Gastrocnemius medialis (tissue), 4 donors: ENCODE data around the gene CTBP2. TPM values are rescaled to one million over a fixed set of nuclear protein-coding genes. Genes with fewer than 3 reads are reported as not detected.
A peak's percentile ranks its signal among the peaks of the same experiment; 100 is the strongest.

Source experiments
- ATAC-seq, 2 donors: fragments of 150-250 bp; one replicate each; pipeline ENCODE4 v1.9.1; 2016
- DNase-seq, 2 donors: peaks; one replicate each; pipeline ENCODE4 v3.0.0-alpha.2; 2019
- H3K27ac ChIP-seq, 4 donors: fragments of 200-600 bp; sonication (generic); 1 replicate in 1 of 4; 2 replicates in 3 of 4; pipeline ENCODE4 v1.5.1; 2016 to 2018; ENCODE audit warnings: mild to moderate bottlenecking in 2 of 4, moderate library complexity in 1 of 4
- H3K27me3 ChIP-seq, 3 donors: fragments of 200-600 bp; sonication (generic) in 2 of 3; 1 replicate in 1 of 3; 2 replicates in 2 of 3; pipeline versions ENCODE4 v1.5.1 to v1.6.0; 2016 to 2019; ENCODE audit warnings: mild to moderate bottlenecking in 1 of 3, moderate library complexity in 1 of 3
- H3K36me3 ChIP-seq, 2 donors: fragments of 200-600 bp; sonication (generic) in 1 of 2; one replicate each; pipeline ENCODE4 v1.5.1; 2017 to 2018
- H3K4me1 ChIP-seq, 2 donors: fragments of 200-600 bp; sonication (generic) in 1 of 2; one replicate each; pipeline ENCODE4 v1.5.1; 2016 to 2017; ENCODE audit warnings: mild to moderate bottlenecking in 2 of 2
- H3K4me3 ChIP-seq, 4 donors: fragments of 200-600 bp; sonication (generic) in 3 of 4; 1 replicate in 1 of 4; 2 replicates in 3 of 4; pipeline ENCODE4 v1.5.1; 2016 to 2019; ENCODE audit warnings: mild to moderate bottlenecking in 2 of 4
- H3K9me3 ChIP-seq, 3 donors: fragments of 200-600 bp; sonication (generic) in 2 of 3; 1 replicate in 1 of 3; 2 replicates in 2 of 3; pipeline ENCODE4 v1.5.1; 2016 to 2019
- CTCF ChIP-seq, 5 experiments: fragments of 450-650 bp in 3 of 5; fragments of 200-600 bp in 2 of 5; sonication (generic) in 2 of 5; IDR thresholded peaks in 4 of 5; conservative IDR thresholded peaks in 1 of 5; 1 replicate in 4 of 5; 2 replicates in 1 of 5; pipeline ENCODE4 v1.5.1; 2016 to 2019; ENCODE audit warnings: antibody characterized with exemption in 5 of 5, mild to moderate bottlenecking in 3 of 5, moderate library complexity in 3 of 5
- POLR2A ChIP-seq, 2 donors: fragments of 450-650 bp; IDR thresholded peaks; one replicate each; pipeline ENCODE4 v1.6.1; 2017; ENCODE audit warnings: antibody characterized with exemption in 2 of 2, mild to moderate bottlenecking in 2 of 2, moderate library complexity in 2 of 2
- in situ Hi-C, 4 donors: fragments of 200-750 bp; cut with MboI; loops; one replicate each; pipeline versions ENCODE4 v1.15.0 to v1.8.0; 2017; ENCODE audit warnings: low sequenced_read_pairs in 4 of 4
- intact Hi-C: fragments of 100-400 bp; cut with DNase I; formaldehyde crosslinking; loops from one replicate; pipeline ENCODE4 v1.15.1; 2023; ENCODE audit warnings: low total_unique reads
- total RNA-seq, 4 donors: library from RNA; depleted of rRNA; stranded (reverse); fragments of >200 nt; gene quantifications; one replicate each; pipeline versions ENCODE4 v1.1.0 to v1.2.3, GENCODE V29; 2016

The CTBP2 gene
- total RNA-seq, 4 donors from 2014 or later: 13.9 to 36.7 (median 21.1) TPM

- no peaks in the 10 kb centered on the region for H3K36me3 ChIP-seq
- H3K4me3 ChIP-seq: no peak overlapping the region
- H3K4me1 ChIP-seq: peaks cover 54 to 78% of the 10 kb centered on the region in 2 donors
- TF ChIP-seq POLR2A (IDR thresholded peaks at IDR 0.05) (no peak), CTCF (IDR thresholded peaks at IDR 0.05 in 4 of 5, conservative IDR thresholded peaks at IDR 0.05 in 1 of 5) (no peak)
- peak overlapping the region; percentile 39 to 93 (median 52) for H3K27ac ChIP-seq
- H3K27me3 ChIP-seq: no peaks in the 10 kb centered on the region
- DNase-seq: no peak
- no peaks in the 10 kb centered on the region for H3K9me3 ChIP-seq
- in situ Hi-C loops (loop anchor here in 2 of 4 donors (10.0 to 25.0 kb wide), 2 partner anchors 154 to 269 kb away; no protein-coding TSS in a partner anchor), intact Hi-C loops (no loop called here)
- no peak for ATAC-seq
These were observed 92.0 kb downstream of the CTBP2 start for GRCh38 chr10:125068406-125068805.

- no peak for DNase-seq
- in situ Hi-C loops (loop anchor here in 2 of 4 donors (10.0 to 25.0 kb wide), 2 partner anchors 153 to 270 kb away; no protein-coding TSS in a partner anchor), intact Hi-C loops (no loop called here)
- no peak for TF ChIP-seq CTCF (IDR thresholded peaks at IDR 0.05 in 4 of 5, conservative IDR thresholded peaks at IDR 0.05 in 1 of 5)
- TF ChIP-seq POLR2A (IDR thresholded peaks at IDR 0.05): no peak
- H3K36me3 ChIP-seq: no peaks in the 10 kb centered on the region
- no peaks in the 10 kb centered on the region for H3K9me3 ChIP-seq
- H3K4me1 ChIP-seq: peaks cover 54 to 81% of the 10 kb centered on the region in 2 donors
- H3K27me3 ChIP-seq: no peaks in the 10 kb centered on the region
- no peak for ATAC-seq
- H3K27ac ChIP-seq: peak overlapping the region; percentile 39 to 93 (median 52)
- no peak overlapping the region for H3K4me3 ChIP-seq
These were observed 92.6 kb downstream of the CTBP2 start for GRCh38 chr10:125067764-125068163.

GRCh38 chr10:125066764-125067450 is 93.5 kb downstream of the CTBP2 start:
- no peak for DNase-seq
- Histone ChIP-seq H3K36me3 (no peaks in the 10 kb centered on the region), H3K27ac (peak overlapping the region in 3 of 4 donors; percentile 53 to 93 (median 57)), H3K27me3 (no peaks in the 10 kb centered on the region), H3K4me1 (peaks cover 61 to 81% of the 10 kb centered on the region in 2 donors), H3K4me3 (no peak overlapping the region), H3K9me3 (no peaks in the 10 kb centered on the region)
- TF ChIP-seq POLR2A (IDR thresholded peaks at IDR 0.05): no peak
- no peak for TF ChIP-seq CTCF (IDR thresholded peaks at IDR 0.05 in 4 of 5, conservative IDR thresholded peaks at IDR 0.05 in 1 of 5)
- no peak for ATAC-seq
- in situ Hi-C loops (loop anchor here in 2 of 4 donors (10.0 to 25.0 kb wide), 2 partner anchors 152 to 270 kb away; no protein-coding TSS in a partner anchor), intact Hi-C loops (no loop called here)

- H3K36me3 ChIP-seq: no peaks in the 10 kb centered on the region
- no peak overlapping the region for H3K4me3 ChIP-seq
- peak overlapping the region; percentile 91 to 93 (median 91) for H3K27ac ChIP-seq
- intact Hi-C loops: loop anchor here (5.0 kb wide), 2 partner anchors 53 to 148 kb away; no protein-coding TSS in a partner anchor
- DNase-seq (no peak), ATAC-seq (no peak)
- TF ChIP-seq POLR2A (IDR thresholded peaks at IDR 0.05) (no peak), CTCF (IDR thresholded peaks at IDR 0.05 in 4 of 5, conservative IDR thresholded peaks at IDR 0.05 in 1 of 5) (no peak)
- peaks cover 81 to 92% of the 10 kb centered on the region in 2 donors for H3K4me1 ChIP-seq
- in situ Hi-C loops: loop anchor here in 2 of 4 donors (10.0 to 25.0 kb wide), 2 partner anchors 150 to 272 kb away; no protein-coding TSS in a partner anchor
- H3K27me3 ChIP-seq: no peaks in the 10 kb centered on the region
- H3K9me3 ChIP-seq: no peaks in the 10 kb centered on the region
These were observed 95.5 kb downstream of the CTBP2 start for GRCh38 chr10:125064681-125065492.
